T-cell (primary cell): ENCODE measurements around the gene CAMTA2. TPM values are rescaled to one million over a fixed set of nuclear protein-coding genes. Genes with fewer than 3 reads are reported as not detected.

Experiments
- ATAC-seq, 4 experiments: fragments of 200-7000 bp in 3 of 4; fragments of 150-1000 bp in 1 of 4; cut with Tn5 transposase; replicated peaks in 1 of 4; 1 replicate in 3 of 4; 2 replicates in 1 of 4; pipeline ENCODE4 v1.10.0; 2021; ENCODE audit warnings: moderate library complexity in 3 of 4, mild to moderate bottlenecking in 2 of 4, moderate number of reproducible peaks in 1 of 4
- CTCF ChIA-PET, 2 donors: fragments of 300-600 bp; sonication (Branson Sonifier 250); formaldehyde crosslinking; loops; one replicate each; lab custom pipeline; 2022; ENCODE audit warnings: antibody characterized with exemption in 2 of 2; lab: Charles Lee
- POLR2A ChIA-PET, 2 donors: fragments of 300-600 bp; sonication (Branson Sonifier 250); formaldehyde crosslinking; loops; one replicate each; lab custom pipeline; 2022; ENCODE audit warnings: antibody characterized with exemption in 2 of 2; lab: Charles Lee
- DNase-seq, 35 experiments: peaks; one replicate each; pipeline versions ENCODE4 v3.0.0 to v3.0.0-alpha.2; 2013 to 2023
- H3K27ac ChIP-seq: one replicate; pipeline ENCODE4 v1.5.1; 2013; ENCODE audit warnings: low read length
- H3K27me3 ChIP-seq, 2 experiments: replicated peaks in 1 of 2; 1 replicate in 1 of 2; 2 replicates in 1 of 2; pipeline versions ENCODE4 v1.6.1 to v1.7.0; 2013; ENCODE audit warnings: low read length in 1 of 2, mixed read lengths in 1 of 2; ENCODE audit not compliant: control insufficient read depth in 2 of 2, insufficient read depth in 2 of 2; ENCODE audit errors: extremely low read depth in 1 of 2
- H3K36me3 ChIP-seq, 2 donors: 1 replicate in 1 of 2; 2 replicates in 1 of 2; pipeline versions ENCODE4 v1.6.1 to v1.7.0; 2013; ENCODE audit warnings: low read length in 1 of 2; ENCODE audit not compliant: control insufficient read depth in 2 of 2, insufficient read depth in 1 of 2; ENCODE audit errors: extremely low read depth in 1 of 2
- H3K4me1 ChIP-seq, 2 experiments: 1 replicate in 1 of 2; 2 replicates in 1 of 2; pipeline versions ENCODE4 v1.6.1 to v1.7.0; 2013; ENCODE audit warnings: low read length in 2 of 2, mixed read lengths in 1 of 2; ENCODE audit not compliant: insufficient read depth in 2 of 2, control insufficient read depth in 1 of 2; ENCODE audit errors: extremely low read depth in 1 of 2
- H3K4me3 ChIP-seq, 2 donors: 1 replicate in 1 of 2; 2 replicates in 1 of 2; pipeline versions ENCODE4 v1.5.1 to v1.7.0; 2013; ENCODE audit warnings: mild to moderate bottlenecking in 2 of 2, low read length in 1 of 2, moderate library complexity in 1 of 2; ENCODE audit not compliant: control insufficient read depth in 1 of 2; ENCODE audit errors: extremely low read depth in 1 of 2
- H3K9me3 ChIP-seq: 2 replicates; pipeline ENCODE4 v1.7.0; 2013
- H3K27ac Mint-ChIP-seq, 2 donors: one replicate each; pipeline ENCODE4 v1.8.0; 2020 to 2021; ENCODE audit warnings: mild to moderate bottlenecking in 2 of 2, mixed read lengths in 2 of 2
- H3K27me3 Mint-ChIP-seq, 2 donors: one replicate each; pipeline ENCODE4 v1.8.0; 2021 to 2022; ENCODE audit warnings: mixed read lengths in 2 of 2
- H3K36me3 Mint-ChIP-seq: one replicate; pipeline ENCODE4 v1.8.0; 2021; ENCODE audit warnings: mixed read lengths
- H3K4me1 Mint-ChIP-seq, 3 donors: one replicate each; pipeline ENCODE4 v1.8.0; 2020 to 2022; ENCODE audit warnings: mixed read lengths in 3 of 3, mild to moderate bottlenecking in 1 of 3
- H3K4me3 Mint-ChIP-seq, 3 donors: one replicate each; pipeline ENCODE4 v1.8.0; 2020 to 2022; ENCODE audit warnings: mild to moderate bottlenecking in 3 of 3, mixed read lengths in 3 of 3, moderate library complexity in 3 of 3
- H3K9me3 Mint-ChIP-seq, 3 donors: one replicate each; pipeline ENCODE4 v1.8.0; 2020 to 2022; ENCODE audit warnings: mixed read lengths in 3 of 3
- WGBS: methylation state at CpG from one replicate; pipeline ENCODE4 v1.1.5; 2013; ENCODE audit warnings: missing lambda C conversion rate; ENCODE audit not compliant: insufficient coverage; 5-methylcytosine and 5-hydroxymethylcytosine counted together
- total RNA-seq, 35 experiments: library from RNA in 6 of 35; stranded (reverse) in 6 of 35; fragments of 120-200 nt in 1 of 35; gene quantifications; one replicate each; pipeline versions ENCODE4 v1.2.1 to v1.2.4 and lab custom pipeline; 2013 to 2026

Gene CAMTA2, protein sequence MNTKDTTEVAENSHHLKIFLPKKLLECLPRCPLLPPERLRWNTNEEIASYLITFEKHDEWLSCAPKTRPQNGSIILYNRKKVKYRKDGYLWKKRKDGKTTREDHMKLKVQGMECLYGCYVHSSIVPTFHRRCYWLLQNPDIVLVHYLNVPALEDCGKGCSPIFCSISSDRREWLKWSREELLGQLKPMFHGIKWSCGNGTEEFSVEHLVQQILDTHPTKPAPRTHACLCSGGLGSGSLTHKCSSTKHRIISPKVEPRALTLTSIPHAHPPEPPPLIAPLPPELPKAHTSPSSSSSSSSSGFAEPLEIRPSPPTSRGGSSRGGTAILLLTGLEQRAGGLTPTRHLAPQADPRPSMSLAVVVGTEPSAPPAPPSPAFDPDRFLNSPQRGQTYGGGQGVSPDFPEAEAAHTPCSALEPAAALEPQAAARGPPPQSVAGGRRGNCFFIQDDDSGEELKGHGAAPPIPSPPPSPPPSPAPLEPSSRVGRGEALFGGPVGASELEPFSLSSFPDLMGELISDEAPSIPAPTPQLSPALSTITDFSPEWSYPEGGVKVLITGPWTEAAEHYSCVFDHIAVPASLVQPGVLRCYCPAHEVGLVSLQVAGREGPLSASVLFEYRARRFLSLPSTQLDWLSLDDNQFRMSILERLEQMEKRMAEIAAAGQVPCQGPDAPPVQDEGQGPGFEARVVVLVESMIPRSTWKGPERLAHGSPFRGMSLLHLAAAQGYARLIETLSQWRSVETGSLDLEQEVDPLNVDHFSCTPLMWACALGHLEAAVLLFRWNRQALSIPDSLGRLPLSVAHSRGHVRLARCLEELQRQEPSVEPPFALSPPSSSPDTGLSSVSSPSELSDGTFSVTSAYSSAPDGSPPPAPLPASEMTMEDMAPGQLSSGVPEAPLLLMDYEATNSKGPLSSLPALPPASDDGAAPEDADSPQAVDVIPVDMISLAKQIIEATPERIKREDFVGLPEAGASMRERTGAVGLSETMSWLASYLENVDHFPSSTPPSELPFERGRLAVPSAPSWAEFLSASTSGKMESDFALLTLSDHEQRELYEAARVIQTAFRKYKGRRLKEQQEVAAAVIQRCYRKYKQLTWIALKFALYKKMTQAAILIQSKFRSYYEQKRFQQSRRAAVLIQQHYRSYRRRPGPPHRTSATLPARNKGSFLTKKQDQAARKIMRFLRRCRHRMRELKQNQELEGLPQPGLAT
- 10 to 100 TPM; 59.8 to 82.8 (median 72.0) TPM for total RNA-seq
- 26.0 TPM for total RNA-seq (2013)
- 18.6 to 60.1 (median 32.1) reads per million in 29 experiments for total RNA-seq (lab: John Stamatoyannopoulos, UW)

DNA sequence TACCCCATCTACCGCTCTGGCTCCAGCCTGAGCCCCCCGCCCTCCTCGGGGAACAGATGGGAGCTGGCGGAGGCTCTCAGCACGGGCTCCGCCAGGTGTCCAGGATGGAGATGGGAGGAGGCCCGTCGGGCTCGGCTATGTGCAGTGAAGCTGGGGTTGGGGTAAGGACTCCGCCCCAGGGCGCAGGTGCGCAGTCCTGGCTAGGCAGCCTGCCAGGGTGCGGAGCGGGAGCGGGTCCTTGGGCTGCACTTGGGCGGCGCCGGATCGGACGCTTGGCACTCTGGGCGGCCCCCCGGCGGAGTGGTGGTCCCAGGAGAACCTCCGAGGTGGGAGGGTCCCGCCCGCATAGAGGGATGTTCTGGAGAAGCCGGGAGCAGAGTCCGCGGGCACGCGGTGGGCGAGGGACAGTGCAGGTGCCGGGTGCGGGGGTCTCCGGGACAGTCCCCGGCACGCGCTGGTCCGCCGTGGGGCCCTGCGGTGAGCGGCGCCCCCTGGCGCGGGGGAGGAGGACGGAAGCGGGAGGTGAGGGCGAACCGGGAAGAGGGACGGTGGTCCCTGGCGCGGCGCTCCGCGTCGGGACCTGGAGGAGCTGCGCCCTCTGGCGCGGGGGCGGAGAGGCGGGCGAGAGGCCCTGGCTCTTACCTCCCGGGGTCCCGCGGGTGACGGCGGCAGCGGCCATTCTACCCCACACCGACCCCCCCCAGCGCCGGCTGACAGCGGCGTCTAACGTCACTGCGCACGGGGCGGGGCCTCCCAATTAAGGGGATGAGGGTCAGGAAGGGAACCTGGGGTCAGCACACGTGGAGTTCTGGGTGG lies at the start of gene CAMTA2:
Gene CAMTA2 (minus strand): TSS at position 725 of the 816 bp plus-strand sequence. CDS start 1,453 bp downstream, outside the sequence.
- Mint-ChIP-seq H3K4me1 (peaks cover 37 to 44% (median 40%) of the 10 kb centered on the region in 3 donors), H3K36me3 (peaks cover 11% of the 10 kb centered on the region), H3K27me3 (no peaks in the 10 kb centered on the region), H3K9me3 (no peaks in the 10 kb centered on the region), H3K27ac (peak within 1 kb of the TSS; percentile 89 to 96), H3K4me3 (peak within 1 kb of the TSS; percentile 88 to 92 (median 91))
- under 1% methylated on average over 63 of the region's 78 CpGs for WGBS
- POLR2A ChIA-PET = interaction anchor here in 1 of 2 donors (2.0 kb wide), 1 partner anchor 20 kb away, joined by 7 read pairs; the partner anchor contains the start of gene SPAG7
- Histone ChIP-seq H3K27me3 (no peaks in the 10 kb centered on the region), H3K27ac (peak within 1 kb of the TSS; percentile 90), H3K4me3 (peak within 1 kb of the TSS; percentile 70 to 89), H3K36me3 (peaks cover 0 to 13% of the 10 kb centered on the region in 2 donors), H3K9me3 (no peaks in the 10 kb centered on the region), H3K4me1 (peaks cover 9 to 33% of the 10 kb centered on the region in 2 experiments)
- CTCF ChIA-PET = interaction anchor here in 1 of 2 donors (0.8 to 1.6 kb wide), 4 partner anchors 10 to 74 kb away, joined by 3 to 7 read pairs (median 6); partner anchors contain the start of genes INCA1, KIF1C, RNF167 and SLC25A11
- ATAC-seq (peak; percentile 91 to 93 (median 93)), DNase-seq (peak; percentile 69 to 91 (median 81))

DNA sequence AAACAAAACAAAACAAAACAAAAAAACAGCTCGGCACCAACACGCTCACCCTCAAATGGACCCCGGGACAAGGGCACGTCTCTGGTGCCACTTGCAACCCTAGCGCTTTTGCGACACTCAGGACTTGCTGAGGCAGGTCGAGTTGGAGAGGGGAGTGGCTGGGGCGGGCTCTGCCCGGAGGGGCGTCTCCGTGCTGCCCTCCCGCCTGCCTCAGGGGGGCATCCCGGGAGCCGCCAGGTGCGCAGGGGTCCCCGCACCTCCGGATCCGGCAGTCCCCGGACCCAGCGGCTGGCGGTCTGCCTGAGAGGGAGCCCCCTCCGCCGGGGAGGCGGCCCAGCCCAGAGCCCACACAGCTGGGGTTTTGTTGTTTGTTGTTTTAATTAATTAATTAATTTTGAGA lies 47.8 kb upstream of the CAMTA2 start, which contains the start of gene SLC52A1:
Gene SLC52A1 (minus strand): TSS at position 112 of the 400 bp plus-strand sequence. CDS start 820 bp downstream, outside the sequence.
- Mint-ChIP-seq H3K36me3 (no peaks in the 10 kb centered on the region), H3K4me3 (peak within 1 kb of the TSS in 1 of 3 donors; percentile 36), H3K4me1 (peaks cover 25 to 32% (median 28%) of the 10 kb centered on the region in 3 donors), H3K27me3 (no peaks in the 10 kb centered on the region), H3K9me3 (no peaks in the 10 kb centered on the region), H3K27ac (no peak within 1 kb of the TSS)
- ATAC-seq = no peak
- Histone ChIP-seq H3K27me3 (peaks cover 0 to 20% of the 10 kb centered on the region in 2 experiments), H3K9me3 (no peaks in the 10 kb centered on the region), H3K4me3 (peak within 1 kb of the TSS in 1 of 2 donors; percentile 5), H3K36me3 (no peaks in the 10 kb centered on the region), H3K27ac (no peak within 1 kb of the TSS), H3K4me1 (peaks cover 8 to 35% of the 10 kb centered on the region in 2 experiments)
- ChIA-PET POLR2A (interaction anchor here in 1 of 2 donors (0.7 kb wide), 1 partner anchor 130 kb away, joined by 11 read pairs; no protein-coding TSS in a partner anchor), CTCF (interaction anchor here (0.6 to 1.0 kb wide), 6 partner anchors 14 to 1631 kb away, joined by 3 to 7 read pairs (median 4); no protein-coding TSS in a partner anchor)
- no peak for DNase-seq
- 26% methylated on average over 8 of the region's 24 CpGs for WGBS

DNA sequence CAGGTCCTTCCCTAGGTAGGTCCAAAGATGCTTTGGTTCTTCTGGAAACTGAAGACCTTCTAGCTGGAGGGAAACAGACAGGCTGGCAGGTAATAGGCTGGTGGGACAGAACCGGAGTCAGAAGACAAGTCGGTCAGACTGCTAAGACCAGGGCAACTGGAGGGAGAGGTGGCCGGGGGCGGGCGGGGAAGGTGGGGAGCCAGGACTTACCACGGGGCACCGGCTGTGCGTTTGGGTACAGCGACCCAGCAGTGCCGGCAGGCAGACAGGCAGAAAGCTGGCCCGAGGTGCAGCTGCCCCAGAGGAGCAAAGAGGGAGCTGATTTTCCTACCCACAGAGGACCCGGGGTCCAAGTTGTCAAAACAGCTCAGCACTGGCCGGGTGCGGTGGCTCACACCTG lies 47.2 kb upstream of the CAMTA2 start:
- peaks cover 10 to 36% of the 10 kb centered on the region in 2 experiments for H3K4me1 ChIP-seq
- Mint-ChIP-seq H3K9me3 (no peaks in the 10 kb centered on the region), H3K4me1 (peaks cover 26 to 30% (median 26%) of the 10 kb centered on the region in 3 donors), H3K27ac (no peak overlapping the region), H3K36me3 (no peaks in the 10 kb centered on the region), H3K4me3 (peak overlapping the region in 1 of 3 donors; percentile 36), H3K27me3 (no peaks in the 10 kb centered on the region)
- ATAC-seq (no peak), DNase-seq (no peak)
- peaks cover 0 to 20% of the 10 kb centered on the region in 2 experiments for H3K27me3 ChIP-seq
- WGBS = 92% methylated on average over 8 of the region's 14 CpGs
- no peak overlapping the region for H3K27ac ChIP-seq
- H3K36me3 ChIP-seq = no peaks in the 10 kb centered on the region
- CTCF ChIA-PET = no interaction called here
- H3K4me3 ChIP-seq = no peak overlapping the region
- POLR2A ChIA-PET = no interaction called here
- H3K9me3 ChIP-seq = no peaks in the 10 kb centered on the region

DNA sequence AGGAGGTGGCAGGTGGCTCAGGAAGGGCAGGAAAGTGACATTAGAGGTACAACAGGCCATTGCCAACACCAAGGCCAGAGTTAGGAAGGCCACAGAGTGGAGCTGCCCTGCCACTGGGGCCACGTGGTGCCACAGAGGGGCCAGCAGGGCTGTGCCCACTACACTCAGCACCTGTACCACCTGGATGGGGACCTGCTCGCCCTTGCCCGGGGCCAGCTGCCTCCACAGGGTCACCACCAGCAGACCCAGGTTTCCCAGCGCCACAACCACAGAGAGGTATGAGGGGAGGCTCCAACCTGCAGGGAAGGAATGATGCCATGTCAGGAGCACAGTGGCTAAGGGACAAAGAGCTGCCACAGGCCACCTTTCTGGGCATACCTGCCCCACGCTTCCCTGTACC lies 46.6 kb upstream of the CAMTA2 start:
- WGBS = 86% methylated on average over 4 of the region's 5 CpGs
- no peak for DNase-seq
- H3K36me3 ChIP-seq = no peaks in the 10 kb centered on the region
- no peaks in the 10 kb centered on the region for H3K9me3 ChIP-seq
- H3K27me3 Mint-ChIP-seq = no peaks in the 10 kb centered on the region
- peaks cover 0 to 20% of the 10 kb centered on the region in 2 experiments for H3K27me3 ChIP-seq
- H3K4me1 Mint-ChIP-seq = peaks cover 25 to 29% (median 26%) of the 10 kb centered on the region in 3 donors
- ChIA-PET CTCF (no interaction called here), POLR2A (no interaction called here)
- H3K4me3 Mint-ChIP-seq = peak overlapping the region in 1 of 3 donors; percentile 36
- H3K4me3 ChIP-seq = no peak overlapping the region
- H3K27ac ChIP-seq = no peak overlapping the region
- H3K36me3 Mint-ChIP-seq = no peaks in the 10 kb centered on the region
- ATAC-seq = no peak
- no peak overlapping the region for H3K27ac Mint-ChIP-seq
- no peaks in the 10 kb centered on the region for H3K9me3 Mint-ChIP-seq
- peaks cover 10 to 36% of the 10 kb centered on the region in 2 experiments for H3K4me1 ChIP-seq

DNA sequence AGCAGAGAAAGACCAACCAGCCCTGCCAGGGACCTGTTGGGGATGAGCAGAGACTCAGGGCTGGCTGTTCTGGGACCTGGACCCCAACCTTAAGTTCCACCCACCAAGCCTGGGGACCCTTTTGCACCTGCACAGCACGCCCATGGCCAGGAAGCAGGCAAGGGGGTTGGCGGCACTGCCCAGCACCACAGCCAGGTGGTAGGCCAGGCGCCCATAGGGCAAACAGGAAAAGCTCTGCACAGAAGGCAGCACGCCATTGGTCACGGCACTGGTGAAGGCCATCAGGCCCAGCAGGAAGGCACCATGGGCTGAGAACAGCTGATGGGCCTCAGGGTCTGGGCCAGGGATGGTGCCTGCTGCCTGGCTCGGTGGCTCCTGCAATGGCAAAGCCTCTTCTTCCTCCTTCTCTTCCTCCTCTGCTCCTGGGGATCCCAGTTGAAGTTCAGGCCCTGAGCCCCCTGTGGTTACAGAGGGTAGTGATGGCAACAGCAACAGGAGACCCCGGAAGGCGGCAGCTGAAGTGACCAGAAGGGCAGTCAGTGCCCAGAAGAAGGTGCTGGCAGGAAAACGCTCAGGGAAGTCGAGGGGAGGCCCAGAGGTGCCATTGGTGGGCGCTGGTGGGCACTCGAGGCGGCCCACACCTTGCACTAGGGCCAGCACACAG lies 46.0 kb upstream of the CAMTA2 start:
- no peaks in the 10 kb centered on the region for H3K36me3 Mint-ChIP-seq
- H3K4me3 Mint-ChIP-seq = no peak overlapping the region
- ChIA-PET POLR2A (no interaction called here), CTCF (no interaction called here)
- peaks cover 10 to 36% of the 10 kb centered on the region in 2 experiments for H3K4me1 ChIP-seq
- H3K4me1 Mint-ChIP-seq = peaks cover 25 to 29% (median 26%) of the 10 kb centered on the region in 3 donors
- no peak for ATAC-seq
- H3K27me3 Mint-ChIP-seq = no peaks in the 10 kb centered on the region
- no peaks in the 10 kb centered on the region for H3K9me3 ChIP-seq
- no peak overlapping the region for H3K4me3 ChIP-seq
- no peak overlapping the region for H3K27ac Mint-ChIP-seq
- peaks cover 0 to 20% of the 10 kb centered on the region in 2 experiments for H3K27me3 ChIP-seq
- 89% methylated on average over 12 of the region's 13 CpGs for WGBS
- H3K27ac ChIP-seq = no peak overlapping the region
- no peak for DNase-seq
- no peaks in the 10 kb centered on the region for H3K9me3 Mint-ChIP-seq
- H3K36me3 ChIP-seq = no peaks in the 10 kb centered on the region
